Measurements from ENCODE around the gene CDKAL1.

Gene CDKAL1

DNA sequence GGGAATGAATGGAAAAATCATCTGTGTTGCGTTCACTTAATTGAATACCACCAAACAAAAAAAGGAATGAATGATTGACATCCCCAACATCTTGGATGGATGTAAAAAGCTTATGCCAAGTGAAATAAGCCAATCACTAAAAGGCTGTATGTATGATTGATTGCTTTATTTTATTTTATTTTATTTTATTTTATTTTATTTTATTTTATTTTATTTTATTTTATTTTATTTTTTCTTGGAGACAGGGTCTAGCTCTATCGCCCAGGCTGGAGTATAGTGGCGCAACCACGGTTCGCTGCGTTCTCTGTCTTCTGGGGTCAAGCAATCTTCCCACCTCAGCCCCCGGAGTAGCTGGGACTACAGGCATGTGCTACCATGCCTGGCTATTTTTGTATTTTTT is 263.3 kb downstream of the CDKAL1 start:
- TF ChIP-seq FOXP2 (optimal IDR thresholded peaks at IDR 0.05; ENCODE audit: borderline replicate concordance, extremely low read depth, extremely low read length, insufficient read depth): no peak

DNA sequence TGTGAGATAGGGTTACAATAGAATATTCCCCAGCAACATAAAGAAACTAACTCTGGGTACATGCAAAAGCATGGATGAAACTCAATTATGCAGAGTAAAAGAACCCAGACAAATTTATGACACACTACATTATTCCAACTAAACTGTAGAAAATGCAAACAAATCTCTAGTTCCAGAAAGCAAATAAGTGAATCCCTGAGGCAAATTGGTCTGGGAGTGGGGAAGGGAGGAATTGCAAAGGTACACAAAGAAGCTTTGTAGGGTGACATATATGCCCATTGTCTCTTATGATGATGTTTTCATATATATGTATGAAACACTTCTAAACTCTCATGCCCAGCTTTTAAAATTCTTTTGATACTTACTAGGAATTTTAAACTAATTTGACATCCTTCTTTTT is 266.0 kb downstream of the CDKAL1 start:
- TF ChIP-seq POLR2AphosphoS5 (IDR thresholded peaks at IDR 0.05; ENCODE audit: low read depth, low read length) (no peak), TAF1 (IDR thresholded peaks at IDR 0.05; ENCODE audit: borderline replicate concordance, insufficient read depth, low read length) (no peak), FOXP2 (optimal IDR thresholded peaks at IDR 0.05; ENCODE audit: borderline replicate concordance, extremely low read depth, extremely low read length, insufficient read depth) (no peak), SIN3A (IDR thresholded peaks at IDR 0.05; ENCODE audit: borderline replicate concordance, insufficient read depth, low read length) (no peak)
- TF ChIP-seq, protein P1, sequence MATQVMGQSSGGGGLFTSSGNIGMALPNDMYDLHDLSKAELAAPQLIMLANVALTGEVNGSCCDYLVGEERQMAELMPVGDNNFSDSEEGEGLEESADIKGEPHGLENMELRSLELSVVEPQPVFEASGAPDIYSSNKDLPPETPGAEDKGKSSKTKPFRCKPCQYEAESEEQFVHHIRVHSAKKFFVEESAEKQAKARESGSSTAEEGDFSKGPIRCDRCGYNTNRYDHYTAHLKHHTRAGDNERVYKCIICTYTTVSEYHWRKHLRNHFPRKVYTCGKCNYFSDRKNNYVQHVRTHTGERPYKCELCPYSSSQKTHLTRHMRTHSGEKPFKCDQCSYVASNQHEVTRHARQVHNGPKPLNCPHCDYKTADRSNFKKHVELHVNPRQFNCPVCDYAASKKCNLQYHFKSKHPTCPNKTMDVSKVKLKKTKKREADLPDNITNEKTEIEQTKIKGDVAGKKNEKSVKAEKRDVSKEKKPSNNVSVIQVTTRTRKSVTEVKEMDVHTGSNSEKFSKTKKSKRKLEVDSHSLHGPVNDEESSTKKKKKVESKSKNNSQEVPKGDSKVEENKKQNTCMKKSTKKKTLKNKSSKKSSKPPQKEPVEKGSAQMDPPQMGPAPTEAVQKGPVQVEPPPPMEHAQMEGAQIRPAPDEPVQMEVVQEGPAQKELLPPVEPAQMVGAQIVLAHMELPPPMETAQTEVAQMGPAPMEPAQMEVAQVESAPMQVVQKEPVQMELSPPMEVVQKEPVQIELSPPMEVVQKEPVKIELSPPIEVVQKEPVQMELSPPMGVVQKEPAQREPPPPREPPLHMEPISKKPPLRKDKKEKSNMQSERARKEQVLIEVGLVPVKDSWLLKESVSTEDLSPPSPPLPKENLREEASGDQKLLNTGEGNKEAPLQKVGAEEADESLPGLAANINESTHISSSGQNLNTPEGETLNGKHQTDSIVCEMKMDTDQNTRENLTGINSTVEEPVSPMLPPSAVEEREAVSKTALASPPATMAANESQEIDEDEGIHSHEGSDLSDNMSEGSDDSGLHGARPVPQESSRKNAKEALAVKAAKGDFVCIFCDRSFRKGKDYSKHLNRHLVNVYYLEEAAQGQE (IDR thresholded peaks at IDR 0.05; ENCODE audit: insufficient read depth in 1 of 2, low read depth in 2 of 2, low read length in 2 of 2): no peak

DNA sequence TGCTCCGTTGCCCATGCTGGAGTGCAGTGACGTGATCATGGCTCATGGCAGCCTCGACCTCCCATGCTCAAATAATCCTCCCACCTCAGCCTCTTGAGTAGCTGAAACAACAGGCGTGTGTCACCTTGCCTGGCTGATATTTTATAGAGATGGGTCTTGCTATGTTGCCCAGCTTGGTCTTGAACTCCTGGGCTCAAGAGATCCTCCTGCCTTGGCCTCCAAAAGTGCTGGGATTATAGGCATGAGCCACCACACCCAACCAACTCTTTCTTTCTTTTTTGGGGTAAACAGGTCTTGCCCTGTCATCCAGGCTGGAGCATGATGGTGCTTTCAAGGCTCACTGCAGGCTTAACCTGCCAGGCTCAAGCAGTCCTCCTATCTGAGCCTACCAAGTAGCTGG is 266.4 kb downstream of the CDKAL1 start:
- TF ChIP-seq, protein P1 (IDR thresholded peaks at IDR 0.05; ENCODE audit: insufficient read depth in 1 of 2, low read depth in 2 of 2, low read length in 2 of 2): no peak
- TF ChIP-seq TAF1 (IDR thresholded peaks at IDR 0.05; ENCODE audit: borderline replicate concordance, insufficient read depth, low read length): no peak
- TF ChIP-seq FOXP2 (optimal IDR thresholded peaks at IDR 0.05; ENCODE audit: borderline replicate concordance, extremely low read depth, extremely low read length, insufficient read depth): no peak
- no peak for TF ChIP-seq POLR2AphosphoS5 (IDR thresholded peaks at IDR 0.05; ENCODE audit: low read depth, low read length)
- TF ChIP-seq SIN3A (IDR thresholded peaks at IDR 0.05; ENCODE audit: borderline replicate concordance, insufficient read depth, low read length): no peak

DNA sequence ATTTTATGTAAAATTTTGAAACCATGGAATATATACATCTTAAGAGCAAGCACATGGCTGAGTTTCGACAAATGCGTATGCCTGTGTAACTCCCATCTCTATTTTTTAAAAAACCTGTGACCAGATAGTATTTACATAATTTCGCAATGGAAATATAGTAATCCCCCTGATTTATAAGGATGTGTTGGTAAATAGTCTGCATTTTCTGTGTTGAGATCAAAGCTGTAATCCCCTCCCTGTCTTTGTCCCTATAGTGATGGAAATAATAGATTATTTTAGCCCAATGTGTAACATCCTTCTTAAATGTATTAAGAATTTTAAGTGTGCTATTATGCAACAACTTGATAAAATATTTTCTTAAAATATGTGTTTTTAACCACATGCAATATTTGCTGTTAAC is 267.3 kb downstream of the CDKAL1 start:
- no peak for TF ChIP-seq FOXP2 (optimal IDR thresholded peaks at IDR 0.05; ENCODE audit: borderline replicate concordance, extremely low read depth, extremely low read length, insufficient read depth)
- TF ChIP-seq POLR2AphosphoS5 (IDR thresholded peaks at IDR 0.05; ENCODE audit: low read depth, low read length): no peak
- TF ChIP-seq, protein P1 (IDR thresholded peaks at IDR 0.05; ENCODE audit: insufficient read depth in 1 of 2, low read depth in 2 of 2, low read length in 2 of 2): no peak
- TF ChIP-seq TAF1 (IDR thresholded peaks at IDR 0.05; ENCODE audit: borderline replicate concordance, insufficient read depth, low read length): no peak
- TF ChIP-seq SIN3A (IDR thresholded peaks at IDR 0.05; ENCODE audit: borderline replicate concordance, insufficient read depth, low read length): no peak

DNA sequence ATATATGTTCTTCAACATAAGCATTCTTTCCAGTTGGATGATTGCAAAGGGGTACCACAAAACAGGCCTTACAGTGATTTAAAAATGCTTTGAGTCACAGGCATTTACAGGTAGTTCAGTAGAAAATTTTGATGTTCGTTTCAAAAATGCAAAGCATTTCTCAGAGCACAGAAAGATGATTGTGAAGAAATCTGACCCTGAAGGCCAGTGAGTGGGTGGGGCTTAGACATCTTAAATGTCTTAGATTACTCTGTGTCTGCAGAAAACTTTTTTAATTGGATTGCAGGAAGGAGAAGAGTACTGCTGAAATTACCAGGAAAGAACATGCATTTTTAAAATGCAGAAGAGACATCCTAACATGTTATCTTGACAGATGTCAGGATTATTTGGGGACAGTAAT is 268.3 kb downstream of the CDKAL1 start:
- TF ChIP-seq FOXP2 (optimal IDR thresholded peaks at IDR 0.05; ENCODE audit: borderline replicate concordance, extremely low read depth, extremely low read length, insufficient read depth): no peak
- no peak for TF ChIP-seq SIN3A (IDR thresholded peaks at IDR 0.05; ENCODE audit: borderline replicate concordance, insufficient read depth, low read length)
- TF ChIP-seq, protein P1 (IDR thresholded peaks at IDR 0.05; ENCODE audit: insufficient read depth in 1 of 2, low read depth in 2 of 2, low read length in 2 of 2): no peak
- no peak for TF ChIP-seq TAF1 (IDR thresholded peaks at IDR 0.05; ENCODE audit: borderline replicate concordance, insufficient read depth, low read length)
- no peak for TF ChIP-seq POLR2AphosphoS5 (IDR thresholded peaks at IDR 0.05; ENCODE audit: low read depth, low read length)
